ENCODE data around the gene MISP.

MISP gene

DNA sequence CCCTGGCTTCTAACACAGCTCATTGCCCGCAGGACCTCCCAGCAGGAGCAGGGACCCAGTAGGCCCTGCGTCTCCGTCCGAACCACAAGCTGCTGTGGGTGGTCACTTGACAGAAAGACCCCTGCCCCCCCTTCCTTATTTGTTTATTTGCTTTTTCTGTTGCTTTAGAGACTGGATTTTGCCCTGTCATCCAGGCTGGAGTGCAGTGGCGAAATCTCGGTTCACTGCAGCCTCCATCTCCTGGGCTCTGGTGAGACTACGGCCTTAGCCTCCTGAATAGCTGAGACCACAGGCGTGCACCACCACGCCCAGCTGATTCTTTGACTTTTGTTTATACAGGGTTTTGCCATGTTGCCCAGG is 38.8 kb downstream of the MISP start:
- Histone ChIP-seq H3K36me3 (ENCODE audit: control insufficient read depth in 4 of 4, insufficient read depth in 4 of 4, low read length in 3 of 4) (no peaks in the 10 kb centered on the region), H3K4me3 (ENCODE audit: control insufficient read depth in 1 of 7, extremely low read depth in 1 of 7, insufficient read depth in 4 of 7, low read depth in 2 of 7, low read length in 6 of 7) (peak overlapping the region in 5 of 7 experiments; percentile 6 to 62 (median 35)), H3K27ac (ENCODE audit: insufficient read depth in 1 of 2, low read depth in 1 of 2, low read length in 2 of 2, poor library complexity in 1 of 2, severe bottlenecking in 2 of 2) (peak overlapping the region; percentile 68 to 75), H3K4me1 (ENCODE audit: control extremely low read depth in 1 of 4, control insufficient read depth in 4 of 4, insufficient read depth in 4 of 4, low read length in 3 of 4) (peaks cover 0 to 24% (median 23%) of the 10 kb centered on the region in 4 experiments), H3K9me3 (ENCODE audit: control extremely low read depth in 1 of 5, control insufficient read depth in 4 of 5, insufficient read depth in 2 of 5, low read depth in 1 of 5, low read length in 4 of 5) (no peaks in the 10 kb centered on the region), H3K27me3 (replicated peaks in 2 of 5; ENCODE audit: control insufficient read depth in 4 of 5, insufficient read depth in 5 of 5, low read length in 4 of 5) (no peaks in the 10 kb centered on the region)
- POLR2A ChIA-PET, result no interaction called here
- 45% methylated on average over 7 of the region's 9 CpGs for WGBS (ENCODE audit: insufficient coverage)
- CTCF ChIA-PET, result interaction anchor here (1.0 kb wide), 1 partner anchor 50 kb away, joined by 3 read pairs; no protein-coding TSS in a partner anchor
- peak in 2 of 3 donors; percentile 62 to 77 for DNase-seq

DNA sequence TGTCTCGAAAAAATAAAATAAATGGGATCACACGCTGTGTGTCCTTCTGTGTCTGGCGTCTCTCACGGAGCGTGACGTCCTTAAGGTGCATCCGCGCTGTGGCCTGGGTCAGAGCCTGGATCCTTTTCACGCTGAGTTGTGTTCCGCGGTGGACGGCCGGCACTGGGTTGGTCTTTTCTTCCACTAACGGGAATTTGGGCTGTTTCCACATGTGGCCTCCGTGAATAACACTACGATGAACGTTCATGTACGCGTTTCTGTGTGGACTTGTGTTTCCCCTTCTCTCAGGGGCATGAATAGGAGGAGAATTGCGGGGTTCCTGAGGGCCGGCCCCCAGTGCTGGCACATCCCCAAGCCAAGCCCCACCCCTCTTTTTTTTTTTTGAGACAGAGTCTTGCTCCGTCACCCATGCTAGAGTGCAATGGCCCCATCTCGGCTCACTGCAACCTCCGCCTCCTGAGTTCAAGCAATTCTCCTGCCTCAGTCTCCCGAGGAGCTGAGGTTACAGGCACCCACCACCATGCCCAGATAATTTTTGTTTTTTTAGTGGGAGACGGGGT is 40.2 kb downstream of the MISP start:
- Histone ChIP-seq H3K9me3 (ENCODE audit: control extremely low read depth in 1 of 5, control insufficient read depth in 4 of 5, insufficient read depth in 2 of 5, low read depth in 1 of 5, low read length in 4 of 5) (no peaks in the 10 kb centered on the region), H3K27me3 (replicated peaks in 2 of 5; ENCODE audit: control insufficient read depth in 4 of 5, insufficient read depth in 5 of 5, low read length in 4 of 5) (no peaks in the 10 kb centered on the region), H3K36me3 (ENCODE audit: control insufficient read depth in 4 of 4, insufficient read depth in 4 of 4, low read length in 3 of 4) (no peaks in the 10 kb centered on the region), H3K4me3 (ENCODE audit: control insufficient read depth in 1 of 7, extremely low read depth in 1 of 7, insufficient read depth in 4 of 7, low read depth in 2 of 7, low read length in 6 of 7) (no peak overlapping the region), H3K27ac (ENCODE audit: insufficient read depth in 1 of 2, low read depth in 1 of 2, low read length in 2 of 2, poor library complexity in 1 of 2, severe bottlenecking in 2 of 2) (peak overlapping the region in 1 of 2 experiments; percentile 66), H3K4me1 (ENCODE audit: control extremely low read depth in 1 of 4, control insufficient read depth in 4 of 4, insufficient read depth in 4 of 4, low read length in 3 of 4) (peaks cover 0 to 25% (median 24%) of the 10 kb centered on the region in 4 experiments)
- no peak for DNase-seq
- ChIA-PET CTCF (interaction anchor here (0.6 to 0.7 kb wide), 2 partner anchors 48 to 706 kb away, joined by 3 read pairs; no protein-coding TSS in a partner anchor), POLR2A (no interaction called here)
- 88% methylated on average over 23 of the region's 26 CpGs for WGBS (ENCODE audit: insufficient coverage)

DNA sequence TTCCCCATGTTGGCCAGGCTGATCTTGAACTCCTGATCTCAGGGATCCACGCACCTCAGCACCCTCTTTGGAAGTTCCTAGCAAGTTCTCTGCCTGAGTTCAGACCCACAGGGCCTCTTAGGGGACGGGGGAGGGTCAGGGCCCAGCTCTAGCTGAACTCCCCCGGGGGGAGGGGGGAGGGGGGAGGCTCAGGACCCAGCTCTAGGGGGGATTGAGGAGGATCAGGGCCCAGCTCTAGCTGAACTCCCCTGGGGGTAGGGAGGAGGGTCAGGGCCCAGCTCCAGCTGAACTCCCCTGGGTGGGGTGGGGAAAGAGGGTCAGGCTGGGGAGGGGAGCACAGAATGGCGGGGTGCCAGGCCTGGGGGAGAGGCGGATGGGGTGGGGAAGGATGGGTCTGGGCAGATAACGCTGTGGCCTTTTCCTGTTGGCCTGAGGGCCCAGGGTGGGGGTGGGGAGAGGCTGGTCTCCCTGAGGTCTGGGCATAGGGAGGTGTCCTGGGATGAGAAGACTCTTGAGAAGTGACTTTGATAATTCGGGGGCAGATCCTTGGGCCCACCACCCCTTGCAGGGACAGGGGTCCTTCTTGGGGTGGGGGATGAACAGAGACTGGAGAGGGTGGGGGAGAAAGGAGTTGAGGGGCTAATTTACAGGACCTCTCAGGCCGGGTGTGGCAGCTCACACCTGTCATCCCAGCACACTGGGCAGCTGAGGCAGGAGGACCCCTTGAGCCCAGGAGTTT is 40.8 kb downstream of the MISP start:
- Histone ChIP-seq H3K9me3 (ENCODE audit: control extremely low read depth in 1 of 5, control insufficient read depth in 4 of 5, insufficient read depth in 2 of 5, low read depth in 1 of 5, low read length in 4 of 5) (no peaks in the 10 kb centered on the region), H3K27me3 (replicated peaks in 2 of 5; ENCODE audit: control insufficient read depth in 4 of 5, insufficient read depth in 5 of 5, low read length in 4 of 5) (no peaks in the 10 kb centered on the region), H3K4me3 (ENCODE audit: control insufficient read depth in 1 of 7, extremely low read depth in 1 of 7, insufficient read depth in 4 of 7, low read depth in 2 of 7, low read length in 6 of 7) (no peak overlapping the region), H3K4me1 (ENCODE audit: control extremely low read depth in 1 of 4, control insufficient read depth in 4 of 4, insufficient read depth in 4 of 4, low read length in 3 of 4) (peaks cover 0 to 32% (median 28%) of the 10 kb centered on the region in 4 experiments), H3K27ac (ENCODE audit: insufficient read depth in 1 of 2, low read depth in 1 of 2, low read length in 2 of 2, poor library complexity in 1 of 2, severe bottlenecking in 2 of 2) (peak overlapping the region in 1 of 2 experiments; percentile 66), H3K36me3 (ENCODE audit: control insufficient read depth in 4 of 4, insufficient read depth in 4 of 4, low read length in 3 of 4) (no peaks in the 10 kb centered on the region)
- POLR2A ChIA-PET, result no interaction called here
- no peak for DNase-seq
- WGBS (ENCODE audit: insufficient coverage), result 88% methylated on average over 3 of the region's 8 CpGs
- CTCF ChIA-PET, result interaction anchor here (0.6 to 0.7 kb wide), 2 partner anchors 47 to 706 kb away, joined by 3 read pairs; no protein-coding TSS in a partner anchor

DNA sequence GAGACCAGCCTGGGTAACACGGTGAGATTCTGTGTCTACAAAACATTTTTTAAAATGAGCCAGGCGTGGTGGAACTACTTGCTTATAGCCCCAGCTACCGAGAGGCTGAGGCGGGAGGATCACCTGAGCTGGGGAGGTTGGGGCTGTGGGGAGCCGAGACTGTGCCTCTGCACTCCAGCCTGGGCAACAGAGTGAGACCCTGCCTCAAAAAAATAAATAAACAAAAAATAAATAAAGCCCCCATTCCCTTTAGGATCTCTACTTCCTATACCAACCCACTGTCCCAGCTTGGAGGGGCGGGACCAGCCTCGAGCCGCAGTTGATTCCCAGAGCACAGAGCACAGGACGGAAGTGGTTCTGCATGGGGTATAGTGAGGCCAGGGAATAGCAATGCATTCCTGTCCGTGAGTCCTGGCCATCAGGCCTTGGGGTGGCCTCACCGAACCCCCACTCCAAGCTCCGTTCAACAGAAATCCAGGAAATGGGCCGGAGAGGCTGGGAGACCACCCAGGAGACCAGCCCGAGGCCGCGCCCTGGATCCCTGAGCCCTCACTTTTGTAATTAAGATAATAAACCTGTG is 41.5 kb downstream of the MISP start:
- POLR2A ChIA-PET, result no interaction called here
- 93% methylated on average over 11 of the region's 16 CpGs for WGBS (ENCODE audit: insufficient coverage)
- DNase-seq, result no peak

GRCh38 chr19:793806-794205 is 42.9 kb downstream of the MISP start:
- POLR2A ChIA-PET, result no interaction called here
- Histone ChIP-seq H3K36me3 (ENCODE audit: control insufficient read depth in 4 of 4, insufficient read depth in 4 of 4, low read length in 3 of 4) (peaks cover 0 to 8% (median 0%) of the 10 kb centered on the region in 4 experiments), H3K27me3 (replicated peaks in 2 of 5; ENCODE audit: control insufficient read depth in 4 of 5, insufficient read depth in 5 of 5, low read length in 4 of 5) (no peaks in the 10 kb centered on the region), H3K9me3 (ENCODE audit: control extremely low read depth in 1 of 5, control insufficient read depth in 4 of 5, insufficient read depth in 2 of 5, low read depth in 1 of 5, low read length in 4 of 5) (no peaks in the 10 kb centered on the region), H3K27ac (ENCODE audit: insufficient read depth in 1 of 2, low read depth in 1 of 2, low read length in 2 of 2, poor library complexity in 1 of 2, severe bottlenecking in 2 of 2) (no peak overlapping the region), H3K4me1 (ENCODE audit: control extremely low read depth in 1 of 4, control insufficient read depth in 4 of 4, insufficient read depth in 4 of 4, low read length in 3 of 4) (peaks cover 0 to 32% (median 30%) of the 10 kb centered on the region in 4 experiments), H3K4me3 (ENCODE audit: control insufficient read depth in 1 of 7, extremely low read depth in 1 of 7, insufficient read depth in 4 of 7, low read depth in 2 of 7, low read length in 6 of 7) (no peak overlapping the region)
- CTCF ChIA-PET, result no interaction called here
- DNase-seq, result no peak
- 96% methylated on average over 11 of the region's 12 CpGs for WGBS (ENCODE audit: insufficient coverage)

More for the DNA sequence above, 41.5 kb downstream of the MISP start:
- peak overlapping the region in 1 of 2 experiments; percentile 66 for H3K27ac ChIP-seq (ENCODE audit: insufficient read depth in 1 of 2, low read depth in 1 of 2, low read length in 2 of 2, poor library complexity in 1 of 2, severe bottlenecking in 2 of 2)
- no peaks in the 10 kb centered on the region for H3K9me3 ChIP-seq (ENCODE audit: control extremely low read depth in 1 of 5, control insufficient read depth in 4 of 5, insufficient read depth in 2 of 5, low read depth in 1 of 5, low read length in 4 of 5)
- H3K27me3 ChIP-seq (replicated peaks in 2 of 5; ENCODE audit: control insufficient read depth in 4 of 5, insufficient read depth in 5 of 5, low read length in 4 of 5), result no peaks in the 10 kb centered on the region
- no peak overlapping the region for H3K4me3 ChIP-seq (ENCODE audit: control insufficient read depth in 1 of 7, extremely low read depth in 1 of 7, insufficient read depth in 4 of 7, low read depth in 2 of 7, low read length in 6 of 7)
- H3K36me3 ChIP-seq (ENCODE audit: control insufficient read depth in 4 of 4, insufficient read depth in 4 of 4, low read length in 3 of 4), result no peaks in the 10 kb centered on the region
- CTCF ChIA-PET, result no interaction called here
- H3K4me1 ChIP-seq (ENCODE audit: control extremely low read depth in 1 of 4, control insufficient read depth in 4 of 4, insufficient read depth in 4 of 4, low read length in 3 of 4), result peaks cover 0 to 32% (median 28%) of the 10 kb centered on the region in 4 experiments

DNA sequence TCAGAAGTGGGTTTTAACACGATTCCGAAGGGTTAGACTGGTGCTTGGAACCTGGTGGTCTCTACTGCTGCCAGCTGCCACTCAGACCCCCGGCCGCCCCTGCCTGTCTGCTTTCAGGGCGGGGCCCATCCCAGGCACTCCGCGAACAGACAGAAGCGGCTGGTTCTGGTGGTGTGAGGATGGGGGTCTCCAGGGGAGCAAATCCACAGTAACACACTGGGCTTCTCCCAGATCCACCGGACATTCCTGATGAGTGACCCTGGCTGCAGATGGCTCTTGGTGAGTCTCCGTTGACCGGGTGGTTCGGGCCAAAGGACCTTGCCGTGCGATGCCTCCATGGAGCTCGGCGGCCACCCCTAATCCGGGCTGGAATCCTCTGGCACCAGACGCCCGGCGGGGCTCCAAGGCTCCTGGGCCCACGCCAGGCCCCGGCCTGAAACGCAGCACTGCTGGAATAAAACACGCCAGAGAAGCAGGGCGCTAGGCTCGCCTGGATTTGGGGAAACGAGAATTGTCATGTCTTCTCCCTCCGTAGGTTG is 44.2 kb downstream of the MISP start:
- Histone ChIP-seq H3K4me3 (ENCODE audit: control insufficient read depth in 1 of 7, extremely low read depth in 1 of 7, insufficient read depth in 4 of 7, low read depth in 2 of 7, low read length in 6 of 7) (no peak overlapping the region), H3K27me3 (replicated peaks in 2 of 5; ENCODE audit: control insufficient read depth in 4 of 5, insufficient read depth in 5 of 5, low read length in 4 of 5) (no peaks in the 10 kb centered on the region), H3K27ac (ENCODE audit: insufficient read depth in 1 of 2, low read depth in 1 of 2, low read length in 2 of 2, poor library complexity in 1 of 2, severe bottlenecking in 2 of 2) (no peak overlapping the region), H3K36me3 (ENCODE audit: control insufficient read depth in 4 of 4, insufficient read depth in 4 of 4, low read length in 3 of 4) (peaks cover 0 to 20% (median 4%) of the 10 kb centered on the region in 4 experiments), H3K4me1 (ENCODE audit: control extremely low read depth in 1 of 4, control insufficient read depth in 4 of 4, insufficient read depth in 4 of 4, low read length in 3 of 4) (peaks cover 0 to 35% (median 31%) of the 10 kb centered on the region in 4 experiments), H3K9me3 (ENCODE audit: control extremely low read depth in 1 of 5, control insufficient read depth in 4 of 5, insufficient read depth in 2 of 5, low read depth in 1 of 5, low read length in 4 of 5) (no peaks in the 10 kb centered on the region)
- WGBS (ENCODE audit: insufficient coverage), result over 99% methylated on average over 25 of the region's 28 CpGs
- ChIA-PET POLR2A (no interaction called here), CTCF (no interaction called here)
- DNase-seq, result no peak
